GM18508 (cell line): ENCODE results near the gene FAM3A.
A peak's percentile ranks its signal among the peaks of the same experiment; 100 is the strongest.

Experiments
- ATAC-seq: cut with Tn5 transposase; IDR thresholded peaks from one replicate; pipeline ENCODE4 v1.9.1; 2021; ENCODE audit warnings: moderate number of reproducible peaks; ENCODE audit not compliant: insufficient read depth, unreplicated experiment

The FAM3A gene

GRCh38 chrX:154535892-154536291 is 19.9 kb upstream of the FAM3A start:
- no peak for ATAC-seq

- peak; percentile 79 for ATAC-seq
Measured at GRCh38 chrX:154534526-154535322, 18.7 kb upstream of the FAM3A start.

- ATAC-seq: no peak
Measured at GRCh38 chrX:154532690-154533089, 16.7 kb upstream of the FAM3A start.

- no peak for ATAC-seq
Measured at GRCh38 chrX:154531626-154532025, 15.6 kb upstream of the FAM3A start.

GRCh38 chrX:154530286-154530685 is 14.3 kb upstream of the FAM3A start:
- no peak for ATAC-seq

GRCh38 chrX:154529206-154529612 is 13.2 kb upstream of the FAM3A start:
- no peak for ATAC-seq

GRCh38 chrX:154526901-154527675 is 11.1 kb upstream of the FAM3A start:
- no peak for ATAC-seq

GRCh38 chrX:154525606-154526490 is 9.8 kb upstream of the FAM3A start:
- no peak for ATAC-seq

- no peak for ATAC-seq
Measured at GRCh38 chrX:154519389-154519788, 3.4 kb upstream of the FAM3A start.

GRCh38 chrX:154517101-154517781 is 1.2 kb upstream of the FAM3A start:
- no peak for ATAC-seq

GRCh38 chrX:154516656-154517100 is 646 bp upstream of the FAM3A start:
- ATAC-seq: no peak

- ATAC-seq: no peak
Measured at GRCh38 chrX:154515090-154515965, 704 bp downstream of the FAM3A start.

- no peak for ATAC-seq
Measured at GRCh38 chrX:154513716-154514115, 2.3 kb downstream of the FAM3A start.

GRCh38 chrX:154512879-154513553 is 3.0 kb downstream of the FAM3A start:
- ATAC-seq: no peak

- ATAC-seq: no peak
Measured at GRCh38 chrX:154511761-154512160, 4.3 kb downstream of the FAM3A start.

- no peak for ATAC-seq
Measured at GRCh38 chrX:154509455-154509854, 6.6 kb downstream of the FAM3A start.

GRCh38 chrX:154508384-154508745 is 7.7 kb downstream of the FAM3A start:
- ATAC-seq: no peak

GRCh38 chrX:154507673-154508383 is 8.2 kb downstream of the FAM3A start:
- no peak for ATAC-seq
